Measurements from ENCODE around the gene CLEC6A. TPM values are rescaled to one million over a fixed set of nuclear protein-coding genes. Genes with fewer than 3 reads are reported as not detected.

CLEC6A gene
- total RNA-seq, result not detected in 2 replicates

DNA sequence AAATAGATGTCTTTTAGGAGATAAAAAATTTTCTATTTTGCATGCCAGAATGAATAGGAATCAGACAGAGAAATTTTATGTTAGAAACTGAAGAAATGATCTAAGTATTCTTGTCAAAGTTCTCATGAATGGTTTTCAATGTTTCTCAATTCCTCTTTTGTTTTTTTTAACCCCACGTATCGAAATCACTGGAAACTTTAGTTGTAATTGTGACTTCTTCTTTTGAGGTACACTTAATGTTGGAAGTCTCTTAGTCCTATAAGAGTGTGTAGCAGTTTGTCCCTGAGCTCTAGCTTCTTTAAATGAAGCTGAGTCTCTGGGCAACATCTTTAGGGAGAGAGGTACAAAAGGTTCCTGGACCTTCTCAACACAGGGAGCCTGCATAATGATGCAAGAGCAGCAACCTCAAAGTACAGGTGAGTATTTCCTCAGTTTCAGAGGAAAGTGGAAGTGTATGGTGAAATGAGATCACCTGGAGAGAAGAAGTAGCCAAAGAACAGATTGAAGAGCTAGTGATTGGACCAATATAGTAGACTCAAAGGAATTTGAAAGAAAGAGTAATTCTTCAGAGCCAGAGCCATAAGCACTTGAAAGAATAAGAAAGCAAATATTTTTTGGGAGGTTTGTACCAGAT, at the start of gene CLEC6A:
Gene CLEC6A (plus strand): TSS at position 236 of the 634 bp plus-strand sequence. CDS start 150 bp downstream, at position 386.

DNA sequence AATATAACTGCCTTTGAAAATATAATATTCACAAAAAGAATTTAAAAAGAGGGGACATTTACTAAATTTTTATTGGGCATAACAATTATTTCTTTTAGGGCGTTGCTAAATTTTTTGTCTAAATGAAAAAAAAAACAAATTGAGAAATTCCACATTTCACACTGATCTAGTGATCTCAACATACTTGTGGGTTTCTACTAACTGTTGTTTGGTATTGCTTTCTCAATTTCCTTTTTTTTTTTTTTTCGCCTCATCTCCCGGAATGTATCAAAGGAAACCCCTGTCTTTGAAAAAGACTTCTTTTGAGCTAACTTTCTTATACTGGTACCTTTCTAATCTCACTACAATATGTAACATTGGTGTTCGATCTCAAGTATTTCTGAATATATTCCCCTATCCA, 57.5 kb downstream of the CLEC6A start, which contains the start of gene CLEC4D:
Gene CLEC4D (plus strand): TSS at position 248 of the 400 bp plus-strand sequence. CDS start 230 bp downstream, outside the sequence.

Small RNA genes within 50 kb of the gene (small RNA-seq; reads per million reads assigned to genes)
- gene RNU6-275P, result not detected

Other genes starting within 250 kb of the CLEC6A start
- 0.20 TPM in 1 of 2 replicates, not detected in the other for gene FAM90A1, start 228.3 kb upstream of the CLEC6A start, total RNA-seq
- not detected in 2 replicates for gene CLEC4D, start 57.5 kb downstream of the CLEC6A start, total RNA-seq
- gene CLEC4E, start 84.9 kb downstream of the CLEC6A start, total RNA-seq, result not detected in 2 replicates
- gene AICDA, start 156.9 kb downstream of the CLEC6A start, total RNA-seq, result not detected in 2 replicates
- gene MFAP5, start 206.9 kb downstream of the CLEC6A start, total RNA-seq, result 5.3 and 60.3 TPM in 2 replicates
- 16.2 and 21.9 TPM in 2 replicates for gene RIMKLB, start 242.0 kb downstream of the CLEC6A start, total RNA-seq

All from subcutaneous preadipocyte (primary cell).